Thoracic aorta (tissue), 2 donors: ENCODE measurements around the gene PNCK. TPM values are rescaled to one million over a fixed set of nuclear protein-coding genes. Genes with fewer than 3 reads are reported as not detected.

ENCODE experiments used
- ATAC-seq: fragments of 150-250 bp; one replicate; pipeline ENCODE4 v1.8.0; 2017; ENCODE audit warnings: low read depth; ENCODE audit not compliant: insufficient number of reproducible peaks, low FRiP score
- DNase-seq: peaks from one replicate; pipeline ENCODE4 v3.0.0-alpha.2; 2020; ENCODE audit warnings: low spot score
- H3K27ac ChIP-seq, 2 donors: fragments of 200-600 bp; sonication (generic); 1 replicate in 1 of 2; 2 replicates in 1 of 2; pipeline ENCODE4 v1.5.1; 2016; ENCODE audit warnings: mild to moderate bottlenecking in 2 of 2, moderate library complexity in 2 of 2
- H3K27me3 ChIP-seq: fragments of 200-600 bp; sonication (generic); replicated peaks from 2 replicates; pipeline ENCODE4 v1.6.0; 2016; ENCODE audit warnings: mild to moderate bottlenecking; ENCODE audit not compliant: insufficient read depth
- H3K36me3 ChIP-seq: fragments of 200-600 bp; sonication (generic); one replicate; pipeline ENCODE4 v1.5.1; 2016
- H3K4me1 ChIP-seq, 2 donors: fragments of 200-600 bp; sonication (generic); 1 replicate in 1 of 2; 2 replicates in 1 of 2; pipeline versions ENCODE4 v1.5.1 to v1.6.0; 2016; ENCODE audit warnings: low read depth in 2 of 2, mild to moderate bottlenecking in 1 of 2; ENCODE audit not compliant: control insufficient read depth in 1 of 2
- H3K4me3 ChIP-seq: fragments of 200-600 bp; sonication (generic); 2 replicates; pipeline ENCODE4 v1.5.1; 2016; ENCODE audit warnings: mild to moderate bottlenecking
- H3K9me3 ChIP-seq: fragments of 200-600 bp; sonication (generic); 2 replicates; pipeline ENCODE4 v1.5.1; 2016
- total RNA-seq, 2 donors: library from RNA; depleted of rRNA; stranded (reverse); fragments of >200 nt; gene quantifications; one replicate each; pipeline versions ENCODE4 v1.1.0 to v1.2.3, GENCODE V29; 2016
- TF ChIP-seq, protein P1 (sequence below): fragments of 200-600 bp; sonication (generic); IDR thresholded peaks from one replicate; pipeline ENCODE4 v1.5.1; 2019; ENCODE audit warnings: antibody characterized with exemption

PNCK gene
- 1 to 10 TPM; 1.2 to 3.2 TPM for total RNA-seq

DNA sequence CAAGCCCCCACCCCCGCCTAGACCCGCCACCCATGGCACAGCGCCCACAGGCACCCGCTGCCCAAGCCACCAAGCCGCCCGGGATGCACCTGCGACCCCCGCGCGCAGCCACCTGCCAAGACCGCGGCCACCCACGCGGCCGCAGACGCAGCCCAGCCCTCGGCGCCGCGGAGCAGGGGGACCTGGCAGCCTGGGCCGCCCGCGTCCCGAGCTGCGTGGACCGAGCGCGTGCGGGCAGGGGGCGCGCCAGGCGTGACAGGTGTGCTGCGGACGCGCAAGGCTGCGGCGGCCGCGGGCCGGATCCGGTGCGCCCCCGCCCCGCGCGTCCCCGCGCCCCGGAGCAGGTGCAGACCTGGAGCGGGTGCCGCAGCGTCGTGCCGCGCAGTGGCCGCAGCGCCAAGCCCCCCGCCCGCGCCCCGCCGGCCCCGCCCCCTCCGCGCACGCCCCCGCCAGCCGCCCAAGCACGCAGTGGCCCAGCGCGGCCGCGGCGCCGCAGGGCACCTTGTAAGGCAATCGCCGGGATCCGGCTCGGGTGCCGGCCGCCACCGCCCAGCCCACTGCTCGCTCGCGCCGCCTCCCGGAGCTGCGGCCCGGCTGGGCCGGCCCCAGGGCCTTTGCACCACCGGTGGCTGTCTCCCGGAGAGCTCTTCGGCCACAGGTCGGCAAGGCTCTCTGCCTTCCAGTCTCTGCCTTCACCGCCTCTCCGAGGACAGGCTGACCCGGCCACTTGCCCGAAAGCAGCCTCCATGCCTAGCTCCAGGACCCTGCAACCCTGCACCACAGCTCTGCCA is at the start of gene PNCK:
TSS of gene PNCK (minus strand) at position 386 of the 791 bp plus-strand sequence. CDS start 737 bp downstream, outside the sequence.
- ATAC-seq, result no peak
- H3K27ac ChIP-seq, result no peak within 1 kb of the TSS
- no peaks in the 10 kb centered on the region for H3K9me3 ChIP-seq
- no peak within 1 kb of the TSS for H3K4me3 ChIP-seq
- no peaks in the 10 kb centered on the region for H3K36me3 ChIP-seq
- no peaks in the 10 kb centered on the region for H3K4me1 ChIP-seq
- DNase-seq, result no peak
- TF ChIP-seq, protein P1, sequence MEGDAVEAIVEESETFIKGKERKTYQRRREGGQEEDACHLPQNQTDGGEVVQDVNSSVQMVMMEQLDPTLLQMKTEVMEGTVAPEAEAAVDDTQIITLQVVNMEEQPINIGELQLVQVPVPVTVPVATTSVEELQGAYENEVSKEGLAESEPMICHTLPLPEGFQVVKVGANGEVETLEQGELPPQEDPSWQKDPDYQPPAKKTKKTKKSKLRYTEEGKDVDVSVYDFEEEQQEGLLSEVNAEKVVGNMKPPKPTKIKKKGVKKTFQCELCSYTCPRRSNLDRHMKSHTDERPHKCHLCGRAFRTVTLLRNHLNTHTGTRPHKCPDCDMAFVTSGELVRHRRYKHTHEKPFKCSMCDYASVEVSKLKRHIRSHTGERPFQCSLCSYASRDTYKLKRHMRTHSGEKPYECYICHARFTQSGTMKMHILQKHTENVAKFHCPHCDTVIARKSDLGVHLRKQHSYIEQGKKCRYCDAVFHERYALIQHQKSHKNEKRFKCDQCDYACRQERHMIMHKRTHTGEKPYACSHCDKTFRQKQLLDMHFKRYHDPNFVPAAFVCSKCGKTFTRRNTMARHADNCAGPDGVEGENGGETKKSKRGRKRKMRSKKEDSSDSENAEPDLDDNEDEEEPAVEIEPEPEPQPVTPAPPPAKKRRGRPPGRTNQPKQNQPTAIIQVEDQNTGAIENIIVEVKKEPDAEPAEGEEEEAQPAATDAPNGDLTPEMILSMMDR, result no peak
- no peaks in the 10 kb centered on the region for H3K27me3 ChIP-seq

GRCh38 chrX:153722704-153723350 is 49.2 kb upstream of the PNCK start:
- Histone ChIP-seq H3K9me3 (no peaks in the 10 kb centered on the region), H3K4me1 (peaks cover 19 to 44% of the 10 kb centered on the region in 2 donors), H3K36me3 (peaks cover 5% of the 10 kb centered on the region), H3K27ac (peak overlapping the region; percentile 56 to 90), H3K4me3 (peak overlapping the region; percentile 80), H3K27me3 (no peaks in the 10 kb centered on the region)
- DNase-seq (no peak), ATAC-seq (no peak)
- TF ChIP-seq, protein P1, result no peak

- Histone ChIP-seq H3K36me3 (peaks cover 19% of the 10 kb centered on the region), H3K4me1 (peaks cover 4 to 13% of the 10 kb centered on the region in 2 donors), H3K4me3 (no peak overlapping the region), H3K9me3 (no peaks in the 10 kb centered on the region), H3K27me3 (no peaks in the 10 kb centered on the region), H3K27ac (no peak overlapping the region)
- DNase-seq, result no peak
- TF ChIP-seq, protein P1, result no peak
- no peak for ATAC-seq
Measured at GRCh38 chrX:153719701-153720100, 46.1 kb upstream of the PNCK start.

DNA sequence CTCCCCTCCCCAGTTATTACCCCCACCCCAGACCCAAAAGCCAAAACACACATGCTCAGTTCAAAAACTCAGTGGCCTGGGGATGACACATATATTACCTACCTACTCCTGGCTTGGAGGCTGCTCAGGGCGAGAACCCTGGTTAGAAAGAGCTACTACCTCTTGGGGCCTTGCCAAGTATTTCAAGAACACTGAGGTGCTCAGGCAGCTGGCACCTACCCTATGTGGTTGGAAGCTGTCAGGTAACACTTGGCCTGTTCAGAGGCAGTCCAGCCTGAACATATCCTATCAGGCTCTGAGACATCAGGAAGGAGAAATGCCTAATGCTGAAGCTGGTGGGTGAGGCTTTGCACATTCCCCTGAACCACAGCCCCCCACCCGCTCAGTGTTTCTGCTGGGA is 45.6 kb upstream of the PNCK start:
- no peaks in the 10 kb centered on the region for H3K27me3 ChIP-seq
- no peaks in the 10 kb centered on the region for H3K9me3 ChIP-seq
- no peak overlapping the region for H3K27ac ChIP-seq
- peaks cover 23% of the 10 kb centered on the region for H3K36me3 ChIP-seq
- peaks cover 4 to 13% of the 10 kb centered on the region in 2 donors for H3K4me1 ChIP-seq
- ATAC-seq, result no peak
- DNase-seq, result no peak
- no peak overlapping the region for H3K4me3 ChIP-seq
- TF ChIP-seq, protein P1, result no peak

GRCh38 chrX:153717445-153717844 is 43.8 kb upstream of the PNCK start:
- H3K4me3 ChIP-seq, result no peak overlapping the region
- no peak for DNase-seq
- no peak for ATAC-seq
- TF ChIP-seq, protein P1, result no peak
- H3K27ac ChIP-seq, result no peak overlapping the region
- peaks cover 1 to 4% of the 10 kb centered on the region in 2 donors for H3K4me1 ChIP-seq
- H3K9me3 ChIP-seq, result no peaks in the 10 kb centered on the region
- H3K36me3 ChIP-seq, result peaks cover 23% of the 10 kb centered on the region
- H3K27me3 ChIP-seq, result no peaks in the 10 kb centered on the region
